RCC 7860 (cell line): ENCODE measurements around the gene ETHE1.
"Not testable (repeated sequence)": the region's sequence is repeated elsewhere in the genome, so short reads cannot be mapped to it uniquely, and the experiment has no call there.

Experiments
- DNase-seq: peaks from one replicate; pipeline ENCODE4 v3.0.0-alpha.2; 2015; ENCODE audit warnings: low spot score
- FAIRE-seq: peaks from 2 replicates; lab custom pipeline; 2012; peaks lifted over from hg19 to GRCh38; lab: Jason Lieb, UNC

The ETHE1 gene

DNA sequence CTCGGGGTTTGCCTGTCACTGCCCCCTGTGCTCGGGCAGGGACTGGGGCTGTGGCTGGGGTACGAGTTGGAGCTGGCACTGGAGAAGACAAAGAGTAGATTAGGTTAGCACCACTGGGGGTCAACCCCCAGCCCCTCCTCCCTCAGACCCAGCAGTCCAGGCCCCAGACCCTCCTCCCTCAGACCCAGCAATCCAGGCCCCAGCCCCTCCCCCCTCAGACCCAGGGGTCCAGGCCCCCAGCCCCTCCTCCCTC is 25.1 kb upstream of the ETHE1 start:
- no peak for FAIRE-seq
- DNase-seq: no peak

DNA sequence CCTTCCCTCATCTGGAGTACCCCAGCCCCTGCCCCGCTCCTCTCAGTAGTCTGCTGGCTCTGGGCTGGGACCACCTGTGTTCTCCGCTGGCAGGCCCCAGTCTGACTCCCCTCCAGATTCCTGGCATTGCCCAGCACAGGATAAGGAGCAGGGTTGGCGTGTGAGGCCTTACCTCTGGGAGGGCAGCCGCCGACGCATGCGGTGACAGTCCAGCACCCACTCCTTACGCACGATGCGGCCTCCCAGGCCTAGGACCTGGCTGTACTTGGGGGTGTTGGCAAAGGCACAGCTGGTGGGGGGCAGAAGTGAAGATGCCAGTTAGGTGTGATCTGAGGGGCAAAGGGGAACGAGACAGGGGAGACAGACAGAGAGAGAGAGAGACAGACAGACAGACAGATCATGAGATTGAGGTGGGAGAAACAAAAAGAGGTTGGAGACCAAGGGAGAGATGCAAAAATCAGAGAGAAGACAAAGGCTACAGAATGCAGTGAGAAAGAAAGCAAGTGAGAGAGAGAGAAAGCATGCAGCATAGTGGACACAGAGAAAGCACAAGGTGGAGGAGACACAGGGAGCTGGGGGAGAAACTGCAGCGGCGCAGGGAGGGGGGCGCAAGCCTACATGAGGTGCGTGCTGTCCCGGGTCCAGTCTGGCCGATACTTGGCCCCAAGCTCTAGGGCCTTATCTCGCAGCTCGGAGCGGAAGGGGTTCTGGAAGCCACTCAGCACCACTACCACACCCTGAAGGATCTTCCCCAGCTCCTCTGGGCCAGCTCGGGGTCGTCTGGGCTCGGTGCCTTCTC is 24.6 kb upstream of the ETHE1 start:
- DNase-seq (no peak), FAIRE-seq (no peak)

DNA sequence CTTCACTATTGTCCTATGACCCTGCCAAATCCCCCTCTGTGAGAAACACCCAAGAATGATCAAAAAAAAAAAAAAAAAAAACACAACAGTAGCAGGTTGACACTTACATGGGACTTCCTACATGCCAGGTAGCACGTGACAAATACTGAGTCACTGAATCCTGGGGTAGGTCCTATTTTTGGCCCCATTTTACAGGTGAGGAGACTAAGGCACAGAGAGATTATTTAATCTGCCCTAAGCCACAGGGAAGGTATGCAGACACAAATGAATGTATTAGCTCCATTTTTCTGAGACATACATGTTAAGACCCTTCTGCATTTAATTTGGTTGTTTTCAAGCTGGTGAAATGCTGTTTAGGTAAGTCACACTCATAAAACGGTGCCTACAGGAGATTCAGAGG is 21.7 kb upstream of the ETHE1 start:
- FAIRE-seq: no peak
- no peak for DNase-seq

DNA sequence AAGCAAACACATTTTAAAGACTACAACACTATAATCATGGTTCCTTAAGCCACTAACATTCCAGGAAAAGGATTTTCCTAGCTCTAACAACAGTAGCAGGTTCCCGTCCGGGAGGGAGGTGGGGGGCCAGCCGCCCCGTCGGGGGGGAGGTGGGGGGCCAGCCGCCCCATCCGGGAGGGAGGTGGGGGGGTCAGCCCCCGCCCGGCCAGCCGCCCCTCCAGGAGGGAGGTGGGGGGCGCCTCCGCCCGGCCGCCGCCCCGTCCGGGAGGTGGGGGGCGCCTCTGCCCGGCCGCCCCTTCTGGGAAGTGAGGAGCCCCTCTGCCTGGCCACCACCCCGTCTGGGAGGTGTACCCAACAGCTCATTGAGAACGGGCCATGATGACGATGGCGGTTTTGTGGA is 20.9 kb upstream of the ETHE1 start:
- not testable (repeated sequence) for FAIRE-seq, DNase-seq

DNA sequence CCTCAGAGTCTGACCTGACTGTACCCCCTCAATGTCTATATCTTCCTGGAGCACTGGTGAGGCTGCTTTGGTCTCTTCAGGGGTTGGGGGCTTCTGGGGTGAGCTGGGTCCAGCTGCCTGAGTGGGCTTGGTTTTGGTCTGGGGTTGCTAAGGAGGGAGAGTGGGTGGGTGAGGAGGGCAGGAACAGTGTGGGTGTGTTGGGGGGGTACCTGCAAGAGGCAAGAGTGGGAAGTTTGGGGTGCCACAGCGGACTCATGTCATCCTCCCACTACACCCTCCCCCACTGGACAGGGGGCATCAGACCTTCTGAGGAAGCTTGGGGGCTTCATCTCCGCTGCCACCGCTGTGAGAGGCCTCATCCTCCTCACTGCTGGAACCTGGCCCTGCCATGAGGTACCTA is 19.6 kb upstream of the ETHE1 start:
- FAIRE-seq: no peak
- DNase-seq: no peak

DNA sequence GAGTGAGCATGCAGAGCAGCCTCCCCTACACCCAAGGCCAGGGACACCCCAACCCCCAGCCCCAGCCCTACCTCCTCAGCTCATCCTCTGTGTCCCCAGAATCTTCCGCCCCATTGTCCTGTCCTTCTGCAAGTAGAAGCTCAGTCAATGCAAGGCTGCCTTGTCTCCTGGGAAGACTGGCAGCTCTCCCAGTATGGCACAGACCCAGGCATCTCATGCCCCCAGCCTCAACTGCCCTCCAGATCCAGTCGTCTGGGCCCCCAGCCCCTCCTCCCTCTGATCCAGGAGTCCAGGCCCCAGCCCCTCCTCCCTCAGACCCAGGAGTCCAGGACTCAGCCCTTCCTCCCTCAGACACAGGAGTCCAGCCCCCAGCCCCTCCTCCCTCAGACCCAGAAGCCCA is 19.0 kb upstream of the ETHE1 start:
- DNase-seq: no peak
- no peak for FAIRE-seq

DNA sequence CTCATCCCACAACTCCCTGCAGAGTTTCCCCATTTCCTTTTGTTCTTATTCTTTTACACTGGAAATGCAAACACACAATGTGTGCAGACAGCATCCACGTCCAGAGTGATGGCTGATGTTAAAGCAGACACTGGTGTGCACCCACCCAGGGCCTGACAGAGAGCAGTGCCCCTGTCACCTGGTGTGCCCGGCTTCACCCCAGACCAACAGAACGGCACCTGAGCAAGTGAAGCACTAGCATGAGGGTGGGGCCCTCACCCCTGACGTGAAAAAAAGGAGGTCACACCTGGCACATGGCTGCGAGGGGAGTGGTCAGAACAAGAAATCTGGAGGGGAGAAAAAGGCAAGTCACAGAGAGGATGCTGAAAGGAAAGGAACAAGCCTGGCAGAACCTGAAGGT is 18.3 kb upstream of the ETHE1 start:
- no peak for FAIRE-seq
- DNase-seq: no peak

DNA sequence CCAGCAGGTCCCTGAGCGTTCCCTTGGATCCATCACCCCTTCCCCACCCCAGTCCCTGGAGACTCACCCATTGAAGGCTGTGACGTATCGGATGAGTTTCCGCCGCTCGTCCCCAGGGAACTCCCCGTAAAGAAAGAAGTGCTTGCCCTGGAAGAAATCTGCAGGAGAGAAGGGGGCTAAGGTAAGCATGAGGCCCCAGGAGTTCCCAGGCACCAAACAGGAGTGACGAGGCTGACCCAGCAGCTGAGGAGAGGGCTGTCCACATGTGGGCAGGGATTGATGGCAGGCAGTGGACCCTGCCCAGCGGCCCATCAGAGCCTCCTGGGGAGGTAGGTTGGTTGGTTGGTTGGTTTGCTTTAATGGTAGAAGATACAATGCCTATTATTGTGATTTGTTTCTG is 17.1 kb upstream of the ETHE1 start:
- FAIRE-seq (no peak), DNase-seq (no peak)

DNA sequence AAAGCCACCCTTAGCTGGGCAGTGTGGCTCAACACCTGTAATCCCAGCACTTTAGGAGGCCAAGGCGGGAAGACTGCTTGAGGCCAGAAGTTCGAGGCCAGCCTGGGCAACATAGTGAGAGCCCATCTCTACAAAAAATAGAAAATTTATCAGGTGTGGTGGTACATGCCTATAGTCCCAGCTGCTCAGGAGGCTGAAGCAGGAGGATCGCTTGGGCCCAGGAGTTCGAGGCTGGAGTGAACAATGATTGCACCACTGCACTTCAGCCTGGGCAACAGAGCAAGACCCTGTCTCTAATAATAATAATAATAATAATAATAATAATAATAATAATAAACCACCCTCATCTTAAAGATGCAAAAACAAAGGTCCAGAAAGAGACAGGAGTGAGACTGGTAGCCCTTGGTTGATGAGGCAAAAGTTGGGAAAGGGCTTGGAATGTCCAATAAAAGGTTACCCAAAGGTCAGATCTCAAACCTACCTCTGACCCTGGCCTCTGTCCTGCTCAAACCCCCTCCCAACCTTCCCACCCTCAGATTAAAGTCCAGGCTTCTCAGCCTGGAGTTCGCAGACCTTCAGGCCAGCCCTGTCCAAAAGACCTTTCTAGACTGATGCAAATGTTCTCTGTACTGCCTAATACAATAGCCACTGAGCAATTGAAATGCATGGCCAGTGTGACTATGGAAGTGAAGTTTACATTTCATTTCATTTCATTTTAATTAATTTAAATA is 15.1 kb upstream of the ETHE1 start:
- no peak for FAIRE-seq

DNA sequence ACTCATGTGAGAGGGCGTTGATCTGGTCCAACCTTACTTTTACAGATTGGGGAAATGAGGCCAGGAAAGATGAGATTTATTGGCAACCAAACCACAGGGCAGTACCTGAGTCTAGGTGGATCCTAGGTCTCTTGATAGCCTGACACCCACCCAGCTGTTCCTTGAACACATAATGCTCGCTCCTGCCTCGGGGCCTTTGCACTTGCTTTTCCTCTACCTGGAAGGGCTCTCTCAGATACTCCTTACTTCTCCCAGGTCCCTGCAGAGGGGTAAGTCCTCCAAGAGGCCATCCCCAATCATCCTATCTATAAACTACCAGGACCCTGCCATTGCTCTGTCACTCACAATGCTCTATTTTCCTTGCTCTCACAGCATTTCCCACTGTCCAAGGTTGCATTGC is 13.4 kb upstream of the ETHE1 start:
- DNase-seq: no peak
- FAIRE-seq: no peak

More for the DNA sequence above, 15.1 kb upstream of the ETHE1 start:
- DNase-seq: no peak

DNA sequence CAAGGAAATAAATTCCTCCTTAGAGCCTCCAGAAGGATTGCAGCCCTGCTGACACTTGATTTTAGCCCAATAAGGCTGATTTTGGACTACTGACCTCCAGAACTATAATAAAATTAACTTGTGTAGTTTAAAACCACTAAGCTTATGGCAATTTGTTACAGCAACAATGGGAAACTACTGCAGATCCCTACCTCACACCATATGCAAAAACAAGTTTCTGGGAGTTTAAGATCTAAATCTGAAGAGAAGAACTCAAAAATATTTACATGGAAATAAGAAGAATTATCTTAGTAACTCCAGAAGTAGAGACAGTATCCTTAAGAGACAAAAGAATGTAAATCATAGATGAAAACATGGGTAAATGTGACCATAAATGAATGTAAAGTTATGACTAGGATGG is 11.9 kb upstream of the ETHE1 start:
- no peak for FAIRE-seq
- no peak for DNase-seq

DNA sequence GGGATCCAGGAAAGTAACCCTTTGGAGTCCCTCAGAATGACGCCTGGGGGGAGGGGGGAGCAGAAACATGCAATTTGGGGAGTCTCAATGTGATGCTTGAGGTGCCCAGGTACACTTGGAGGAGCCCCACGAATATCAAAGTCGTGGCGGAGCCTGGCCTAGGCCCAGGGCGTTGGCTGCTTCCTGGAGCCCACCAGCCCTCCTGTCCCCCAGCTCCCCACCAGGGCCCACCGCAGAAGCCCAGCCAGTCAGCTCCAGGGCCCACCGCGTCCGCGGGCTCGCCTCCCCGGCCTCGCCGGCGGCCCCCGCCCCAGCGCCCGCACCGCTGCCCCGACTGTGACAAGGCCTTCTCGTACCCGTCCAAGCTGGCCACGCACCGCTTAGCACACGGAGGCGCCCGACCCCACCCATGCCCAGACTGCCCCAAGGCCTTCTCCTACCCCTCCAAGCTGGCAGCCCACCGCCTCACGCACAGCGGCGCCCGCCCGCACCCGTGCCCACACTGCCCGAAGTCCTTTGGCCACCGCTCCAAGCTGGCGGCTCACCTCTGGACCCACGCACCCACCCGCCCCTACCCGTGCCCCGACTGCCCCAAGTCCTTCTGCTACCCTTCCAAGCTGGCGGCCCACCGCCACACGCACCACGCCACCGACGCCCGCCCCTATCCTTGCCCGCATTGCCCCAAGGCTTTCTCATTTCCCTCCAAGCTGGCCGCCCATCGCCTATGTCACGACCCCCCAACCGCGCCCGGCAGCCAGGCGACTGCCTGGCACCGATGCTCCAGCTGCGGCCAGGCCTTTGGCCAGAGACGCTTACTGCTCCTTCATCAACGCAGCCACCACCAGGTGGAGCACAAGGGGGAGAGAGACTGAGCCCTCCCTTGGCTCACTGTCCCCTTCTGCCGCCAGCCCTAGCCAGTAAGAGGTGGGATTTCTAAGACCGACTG is 8.1 kb upstream of the ETHE1 start:
- DNase-seq: no peak
- no peak for FAIRE-seq

DNA sequence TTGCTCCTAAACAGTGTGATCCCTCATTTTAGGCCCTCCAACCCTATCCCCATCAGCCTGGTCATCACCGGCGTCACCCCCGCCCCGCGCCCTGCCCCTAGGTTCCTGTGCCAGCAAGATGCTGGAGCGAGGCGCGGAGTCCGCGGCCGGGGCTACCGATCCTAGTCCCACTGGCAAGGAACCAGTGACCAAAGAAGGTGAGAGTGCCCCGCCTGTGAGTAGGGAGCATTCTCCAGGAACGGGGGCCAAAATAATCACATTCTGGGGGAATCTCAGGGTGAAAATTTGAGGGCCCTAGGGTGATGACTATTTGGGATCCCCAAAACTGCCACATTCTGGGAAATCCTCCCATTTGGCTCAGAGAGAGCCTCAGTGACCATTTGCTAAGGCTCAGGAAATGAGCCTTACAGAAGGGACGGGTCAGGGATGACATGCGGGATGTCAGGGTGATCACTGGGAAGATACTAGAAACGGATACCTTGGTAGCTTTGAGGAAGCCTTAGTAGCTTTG is 7.4 kb upstream of the ETHE1 start:
- DNase-seq (no peak), FAIRE-seq (no peak)

DNA sequence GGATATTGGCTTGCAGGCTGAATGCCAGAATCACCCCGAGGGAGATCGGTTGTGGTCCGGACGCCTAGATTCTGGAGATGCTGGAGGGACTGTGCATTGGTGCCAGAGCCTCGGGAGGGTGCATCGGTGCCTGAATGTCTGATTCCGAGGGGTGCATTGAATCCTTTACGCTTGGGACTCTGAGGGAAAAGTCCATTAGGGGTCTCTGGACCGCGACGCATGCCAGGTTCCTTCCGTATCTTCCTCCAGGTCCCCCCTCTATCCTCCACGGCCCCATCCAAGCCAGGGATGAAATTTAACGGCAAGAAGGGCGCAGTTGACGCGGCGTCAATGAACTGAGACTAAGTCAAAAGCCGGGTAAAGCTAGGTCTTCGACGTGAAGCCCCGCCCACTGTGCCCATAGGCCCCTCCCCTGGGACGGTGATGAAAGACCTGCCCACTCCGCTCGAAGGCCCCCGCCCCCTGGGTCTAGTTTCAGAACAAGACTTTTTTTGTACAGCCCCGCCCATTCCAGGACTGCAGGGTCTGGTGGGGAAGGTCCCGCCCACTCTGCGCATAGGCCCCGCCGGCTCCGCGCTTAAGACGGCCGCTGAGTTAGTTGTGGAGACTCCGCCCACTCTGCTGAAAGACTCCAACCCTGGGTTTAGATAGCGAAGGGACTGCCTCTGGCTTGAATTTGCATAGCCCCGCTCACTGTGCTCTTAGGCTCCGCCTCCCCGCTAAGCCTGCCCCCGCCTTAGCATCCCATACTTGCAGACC is 6.7 kb upstream of the ETHE1 start:
- FAIRE-seq (no peak), DNase-seq (peak; percentile 8)

DNA sequence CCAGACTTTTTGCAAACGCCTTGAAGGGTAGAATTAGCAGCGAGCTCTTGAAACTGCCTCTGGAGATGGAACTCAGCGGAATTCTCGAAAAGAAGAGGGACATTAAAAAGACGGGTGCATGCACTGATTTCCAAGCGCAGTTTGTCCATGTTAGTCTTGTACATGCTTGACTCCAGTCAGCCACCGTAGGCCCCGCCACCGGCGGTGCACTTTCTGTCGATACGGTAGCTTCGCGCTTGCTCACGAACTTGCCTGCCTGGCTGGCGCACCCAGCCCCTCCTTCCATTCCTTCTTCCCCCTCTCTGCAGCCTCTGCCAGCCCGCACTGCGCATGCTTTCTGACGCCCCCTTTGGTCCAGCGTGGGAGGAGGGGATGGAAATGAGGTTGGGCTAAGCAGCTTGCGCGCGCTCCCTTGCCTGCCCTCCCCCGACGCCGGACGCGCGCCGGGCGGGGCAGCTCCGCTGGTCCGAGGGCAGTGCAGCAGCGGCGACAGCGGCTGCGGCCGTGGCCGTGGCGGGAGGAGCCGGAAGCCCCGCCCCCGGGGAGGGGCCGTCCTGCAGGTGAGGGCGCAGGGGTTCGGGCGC is 6.1 kb upstream of the ETHE1 start, which contains the start of gene ZNF575:
Gene ZNF575 (plus strand): TSS at position 227 of the 584 bp plus-strand sequence. CDS start 1,235 bp downstream, outside the sequence.
- peak; percentile 65 for DNase-seq
- no peak for FAIRE-seq

DNA sequence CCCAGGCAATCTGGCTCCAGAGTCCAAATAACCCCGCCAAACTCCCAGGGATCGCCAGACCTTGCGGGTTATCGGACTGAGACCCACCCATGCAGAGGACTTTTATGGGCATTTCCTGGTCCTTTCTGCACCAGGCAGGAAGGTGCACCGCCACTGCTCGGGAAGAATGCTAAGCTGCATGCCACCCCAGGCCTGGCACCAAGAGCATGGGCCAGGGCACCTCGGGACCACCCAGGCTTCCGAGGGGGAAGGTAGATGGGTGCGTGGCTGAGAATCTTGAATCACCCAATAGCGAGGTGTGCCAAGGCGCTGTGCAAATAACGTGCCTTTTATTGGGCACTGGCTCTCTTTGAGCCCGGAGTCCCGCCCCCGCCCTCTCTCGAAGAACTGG is 5.6 kb upstream of the ETHE1 start:
- FAIRE-seq: no peak
- no peak for DNase-seq

DNA sequence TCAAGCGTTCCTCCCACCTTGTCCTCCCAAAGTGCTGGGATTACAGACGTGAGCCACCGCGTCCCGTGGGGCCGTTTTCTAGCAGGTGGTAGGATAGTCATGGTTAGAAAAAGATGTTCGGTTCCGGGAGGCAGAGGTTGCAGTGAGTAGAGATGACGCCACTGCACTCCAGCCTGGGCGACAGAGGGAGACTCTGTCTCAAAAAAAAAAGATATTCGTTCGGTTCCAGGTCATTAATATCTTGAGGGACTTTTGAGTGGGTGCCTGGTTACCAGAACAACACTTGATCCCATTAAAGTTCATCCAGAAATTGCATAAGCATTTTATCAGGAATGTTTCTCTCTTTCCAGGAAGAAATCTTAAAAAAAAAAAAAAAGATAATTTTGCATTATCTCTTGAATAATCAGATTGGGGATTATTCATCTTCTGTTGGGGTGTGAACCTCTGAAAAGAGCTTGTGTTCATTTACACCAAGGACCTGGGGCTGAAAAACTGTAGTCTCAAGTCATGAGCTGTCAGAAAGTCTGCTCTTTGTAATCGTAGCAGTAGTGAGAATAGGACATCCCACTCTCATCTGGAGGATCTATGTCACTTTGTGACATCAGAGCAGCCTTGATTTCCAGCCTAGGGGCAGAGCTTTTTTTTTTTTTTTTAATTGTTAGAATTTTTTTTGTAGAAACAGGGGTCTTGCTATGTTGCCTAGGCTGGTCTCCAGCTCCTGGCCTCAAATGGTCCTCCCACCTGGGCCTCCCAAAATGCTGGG is 1.0 kb upstream of the ETHE1 start:
- DNase-seq (peak; percentile 39), FAIRE-seq (no peak)

DNA sequence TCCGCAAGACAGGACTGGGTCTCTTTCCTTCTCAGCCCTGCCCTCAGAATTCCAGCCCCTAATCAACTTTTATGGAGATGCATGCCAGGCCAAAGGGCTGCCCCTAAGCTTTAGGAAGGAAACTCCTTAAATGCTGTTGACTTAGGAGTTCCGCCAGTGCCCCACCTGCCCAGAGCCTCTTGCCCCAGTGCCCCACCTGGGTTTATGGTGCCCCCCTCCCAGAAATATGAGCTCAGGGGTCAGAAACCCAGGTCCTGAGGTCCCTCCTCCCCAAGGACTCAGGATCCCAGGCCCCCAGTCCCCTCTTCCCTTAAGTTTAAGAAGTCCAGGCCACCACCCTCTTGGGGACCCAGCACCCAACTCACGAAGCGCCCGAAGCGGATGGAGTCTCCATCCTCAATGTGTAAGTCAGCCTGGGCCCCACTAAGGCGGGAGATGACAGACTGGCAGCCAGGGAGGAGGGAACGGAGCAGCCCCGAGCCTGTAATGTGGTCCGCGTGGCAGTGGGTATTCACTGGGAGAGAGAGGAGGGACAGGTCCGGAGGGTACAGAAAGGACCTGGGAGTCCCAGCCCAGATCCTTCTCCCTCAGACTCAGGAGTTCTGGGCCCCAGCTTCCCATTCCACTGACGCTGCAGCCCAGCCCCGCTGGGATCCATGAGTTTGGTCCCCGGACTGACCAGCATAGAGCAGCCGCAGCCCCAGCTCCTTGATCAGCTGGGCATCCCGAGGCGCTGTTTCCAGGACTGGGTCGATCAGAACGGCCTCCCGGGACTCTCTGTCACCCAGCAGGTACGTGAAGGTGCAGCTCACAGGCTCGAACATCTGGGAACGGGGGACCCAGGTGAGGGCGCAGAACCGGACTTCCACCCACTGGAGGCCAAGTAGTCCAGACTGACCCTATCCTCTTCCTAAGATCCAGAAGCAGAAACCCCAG is 897 bp downstream of the ETHE1 start:
- DNase-seq: no peak
- FAIRE-seq: no peak
